ENCODE data around the gene FCER2.

FCER2 gene

DNA sequence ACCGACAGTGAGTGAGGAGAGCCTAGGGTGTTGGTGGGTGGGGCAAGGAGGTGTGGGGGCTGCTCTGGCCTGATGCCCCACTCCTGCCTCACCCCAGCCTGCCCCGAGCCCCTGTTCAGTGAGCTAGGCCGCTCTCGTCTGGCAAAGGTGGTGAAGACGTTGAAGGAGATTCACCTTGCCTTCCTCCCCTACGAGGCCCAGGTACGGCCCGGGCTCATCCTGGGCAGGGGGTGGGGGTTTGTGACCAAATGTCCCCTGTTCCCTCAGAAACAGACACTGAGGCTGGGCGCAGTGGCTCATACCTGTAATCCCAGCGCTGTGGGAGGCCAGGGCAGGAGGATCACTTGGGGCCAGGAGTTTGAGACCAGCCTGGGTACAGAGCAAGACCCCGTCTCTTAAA, 61.1 kb downstream of the FCER2 start:
- TF ChIP-seq, protein P1, sequence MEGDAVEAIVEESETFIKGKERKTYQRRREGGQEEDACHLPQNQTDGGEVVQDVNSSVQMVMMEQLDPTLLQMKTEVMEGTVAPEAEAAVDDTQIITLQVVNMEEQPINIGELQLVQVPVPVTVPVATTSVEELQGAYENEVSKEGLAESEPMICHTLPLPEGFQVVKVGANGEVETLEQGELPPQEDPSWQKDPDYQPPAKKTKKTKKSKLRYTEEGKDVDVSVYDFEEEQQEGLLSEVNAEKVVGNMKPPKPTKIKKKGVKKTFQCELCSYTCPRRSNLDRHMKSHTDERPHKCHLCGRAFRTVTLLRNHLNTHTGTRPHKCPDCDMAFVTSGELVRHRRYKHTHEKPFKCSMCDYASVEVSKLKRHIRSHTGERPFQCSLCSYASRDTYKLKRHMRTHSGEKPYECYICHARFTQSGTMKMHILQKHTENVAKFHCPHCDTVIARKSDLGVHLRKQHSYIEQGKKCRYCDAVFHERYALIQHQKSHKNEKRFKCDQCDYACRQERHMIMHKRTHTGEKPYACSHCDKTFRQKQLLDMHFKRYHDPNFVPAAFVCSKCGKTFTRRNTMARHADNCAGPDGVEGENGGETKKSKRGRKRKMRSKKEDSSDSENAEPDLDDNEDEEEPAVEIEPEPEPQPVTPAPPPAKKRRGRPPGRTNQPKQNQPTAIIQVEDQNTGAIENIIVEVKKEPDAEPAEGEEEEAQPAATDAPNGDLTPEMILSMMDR (IDR thresholded peaks at IDR 0.05; ENCODE audit: borderline replicate concordance, control extremely low read depth, extremely low read depth, insufficient read depth, missing control alignments), result no peak
- no peak for DNase-seq (ENCODE audit: low spot score)
- in situ Hi-C loops (cut with MboI; ENCODE audit: low sequenced_read_pairs, unreplicated experiment), result no loop called here

DNA sequence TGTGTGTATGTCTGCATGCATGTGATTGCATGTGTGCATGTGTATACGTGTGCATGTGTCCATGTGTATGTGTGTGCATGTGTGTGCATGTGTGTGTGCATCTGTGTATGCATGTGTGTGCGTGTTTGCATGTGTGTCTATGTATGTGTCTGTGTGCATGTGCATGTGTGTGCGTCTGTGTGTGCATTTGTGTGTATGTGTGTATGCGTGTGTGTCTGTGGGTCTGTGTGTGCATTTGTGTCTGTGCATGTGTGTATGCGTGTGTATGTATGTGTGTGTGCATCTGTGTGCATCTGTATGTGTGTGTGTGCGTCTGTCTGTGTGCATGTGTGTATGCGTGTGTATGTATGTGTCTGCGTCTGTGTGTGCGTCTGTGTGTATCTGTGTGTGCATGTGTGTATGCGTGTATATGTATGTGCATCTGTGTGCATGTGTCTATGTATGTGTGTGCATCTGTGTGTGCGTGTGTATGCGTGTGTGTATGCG, 62.0 kb downstream of the FCER2 start:
- no peak for DNase-seq (ENCODE audit: low spot score)
- in situ Hi-C loops (cut with MboI; ENCODE audit: low sequenced_read_pairs, unreplicated experiment), result no loop called here
- TF ChIP-seq, protein P1 (IDR thresholded peaks at IDR 0.05; ENCODE audit: borderline replicate concordance, control extremely low read depth, extremely low read depth, insufficient read depth, missing control alignments), result no peak

DNA sequence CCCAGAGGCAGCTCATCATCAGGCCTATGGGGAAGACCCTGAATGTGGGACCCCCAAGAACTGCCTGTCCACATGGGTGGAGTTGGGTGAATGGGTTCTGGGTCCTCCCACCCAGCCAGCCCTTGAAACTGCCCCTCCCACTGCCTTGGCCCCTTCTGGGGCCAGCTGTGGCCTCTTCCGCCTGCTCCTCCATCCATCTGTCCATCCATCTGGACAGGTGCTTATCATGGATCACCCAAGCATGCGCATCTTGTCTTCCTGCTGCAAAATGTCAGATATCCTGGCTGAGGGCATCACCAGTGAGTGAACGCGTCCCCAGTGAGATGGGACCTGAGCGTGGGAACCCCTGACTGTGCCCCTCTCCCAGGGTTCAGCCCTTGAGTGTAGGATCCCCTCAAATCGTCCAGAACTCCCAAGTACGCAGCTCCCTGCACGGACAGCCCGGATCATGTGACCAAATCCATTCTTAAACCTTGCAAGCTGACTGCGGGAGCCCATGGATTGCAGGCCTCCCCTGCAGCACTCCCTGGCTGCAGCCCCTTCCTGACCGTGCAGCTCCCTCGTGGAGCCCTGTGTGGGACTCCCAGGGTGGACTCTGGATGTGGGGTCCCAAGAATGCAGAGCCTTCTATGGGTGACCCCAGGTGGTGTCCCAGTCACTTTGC, 63.0 kb downstream of the FCER2 start:
- TF ChIP-seq, protein P1 (IDR thresholded peaks at IDR 0.05; ENCODE audit: borderline replicate concordance, control extremely low read depth, extremely low read depth, insufficient read depth, missing control alignments), result no peak
- in situ Hi-C loops (cut with MboI; ENCODE audit: low sequenced_read_pairs, unreplicated experiment), result no loop called here
- no peak for DNase-seq (ENCODE audit: low spot score)

All from GM13976 (cell line).